Thyroid gland (tissue), 4 donors: ENCODE data around the gene ATP6V0E2.

Source experiments
- POLR2A ChIP-seq, 2 donors: fragments of 450-650 bp; IDR thresholded peaks; one replicate each; pipeline ENCODE4 v1.6.1; 2017; ENCODE audit warnings: antibody characterized with exemption in 2 of 2, mild to moderate bottlenecking in 2 of 2, moderate library complexity in 1 of 2
- TF ChIP-seq, protein P1 (sequence below), 6 experiments: fragments of 200-600 bp in 3 of 6; fragments of 450-650 bp in 3 of 6; sonication (generic) in 3 of 6; IDR thresholded peaks; one replicate each; pipeline ENCODE4 v1.5.1; 2016 to 2019; ENCODE audit warnings: antibody characterized with exemption in 6 of 6, mild to moderate bottlenecking in 2 of 6, inconsistent platforms in 1 of 6, moderate library complexity in 1 of 6

DNA sequence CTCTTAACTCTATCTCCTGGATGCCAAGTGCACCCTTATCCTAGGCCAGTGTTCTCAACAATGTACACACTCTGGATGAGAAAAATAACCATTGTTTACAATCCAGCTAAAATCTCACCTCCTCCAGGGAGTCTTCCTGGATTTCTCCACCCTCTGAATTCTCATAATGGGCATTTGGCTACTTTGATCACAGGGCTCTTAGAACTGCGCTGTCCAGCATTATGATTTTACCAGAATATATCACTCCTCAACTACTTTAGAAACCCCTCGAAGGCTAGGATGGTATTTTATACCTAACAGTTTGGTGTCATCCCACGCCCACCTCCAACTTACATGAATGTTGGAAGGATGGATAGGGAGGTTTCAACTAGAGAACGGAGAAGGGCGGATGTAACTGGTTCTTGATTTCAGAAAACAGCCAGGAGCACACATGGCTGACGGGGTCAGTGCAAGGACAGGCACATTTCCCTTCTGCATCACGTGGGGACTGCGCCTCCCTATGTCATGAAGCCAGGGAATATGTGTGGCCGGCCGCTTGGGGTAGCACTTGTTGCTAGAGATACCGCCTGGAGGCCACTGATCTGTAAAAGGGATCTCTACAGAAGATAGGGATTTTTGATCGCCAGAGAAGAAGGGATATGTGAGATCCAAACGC lies 1.2 kb upstream of the ATP6V0E2 start:
- TF ChIP-seq, protein P1, sequence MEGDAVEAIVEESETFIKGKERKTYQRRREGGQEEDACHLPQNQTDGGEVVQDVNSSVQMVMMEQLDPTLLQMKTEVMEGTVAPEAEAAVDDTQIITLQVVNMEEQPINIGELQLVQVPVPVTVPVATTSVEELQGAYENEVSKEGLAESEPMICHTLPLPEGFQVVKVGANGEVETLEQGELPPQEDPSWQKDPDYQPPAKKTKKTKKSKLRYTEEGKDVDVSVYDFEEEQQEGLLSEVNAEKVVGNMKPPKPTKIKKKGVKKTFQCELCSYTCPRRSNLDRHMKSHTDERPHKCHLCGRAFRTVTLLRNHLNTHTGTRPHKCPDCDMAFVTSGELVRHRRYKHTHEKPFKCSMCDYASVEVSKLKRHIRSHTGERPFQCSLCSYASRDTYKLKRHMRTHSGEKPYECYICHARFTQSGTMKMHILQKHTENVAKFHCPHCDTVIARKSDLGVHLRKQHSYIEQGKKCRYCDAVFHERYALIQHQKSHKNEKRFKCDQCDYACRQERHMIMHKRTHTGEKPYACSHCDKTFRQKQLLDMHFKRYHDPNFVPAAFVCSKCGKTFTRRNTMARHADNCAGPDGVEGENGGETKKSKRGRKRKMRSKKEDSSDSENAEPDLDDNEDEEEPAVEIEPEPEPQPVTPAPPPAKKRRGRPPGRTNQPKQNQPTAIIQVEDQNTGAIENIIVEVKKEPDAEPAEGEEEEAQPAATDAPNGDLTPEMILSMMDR (IDR thresholded peaks at IDR 0.05): peak in 1 of 6 experiments; percentile 17
- TF ChIP-seq POLR2A (IDR thresholded peaks at IDR 0.05): peak in 1 of 2 donors; percentile 63
